Lower lobe of right lung (tissue), 2 donors: Measurements from ENCODE around the gene PHF23. TPM values are rescaled to one million over a fixed set of nuclear protein-coding genes. Genes with fewer than 3 reads are reported as not detected.

Experiments used
- ATAC-seq, 2 donors: fragments of 200-7000 bp; cut with Tn5 transposase; one replicate each; pipeline ENCODE4 v1.9.1; 2020 to 2022; ENCODE audit warnings: mild to moderate bottlenecking in 2 of 2, moderate library complexity in 2 of 2
- DNase-seq: peaks from one replicate; pipeline ENCODE4 v3.0.0-alpha.2; 2020
- H3K27ac ChIP-seq: fragments of 200-600 bp; one replicate; pipeline ENCODE4 v1.8.0; 2022
- H3K27me3 ChIP-seq: fragments of 200-600 bp; one replicate; pipeline ENCODE4 v1.8.0; 2022; ENCODE audit warnings: low read depth
- H3K36me3 ChIP-seq: fragments of 200-600 bp; one replicate; pipeline ENCODE4 v1.8.0; 2022; ENCODE audit warnings: mild to moderate bottlenecking
- H3K4me1 ChIP-seq: fragments of 200-600 bp; one replicate; pipeline ENCODE4 v1.8.0; 2022
- H3K4me3 ChIP-seq: fragments of 200-600 bp; one replicate; pipeline ENCODE4 v1.8.0; 2022; ENCODE audit warnings: mild to moderate bottlenecking
- H3K9me3 ChIP-seq: fragments of 200-600 bp; one replicate; pipeline ENCODE4 v1.8.0; 2022
- intact Hi-C: fragments of 100-400 bp; cut with DNase I; formaldehyde crosslinking; loops from one replicate; pipeline ENCODE4 v1.11.0; 2022
- total RNA-seq: library from RNA; stranded (reverse); fragmentation: NEBNext Ultra II Directional; extraction: Animal tissue kit (Norgen Biotek cat#: 25700); gene quantifications from one replicate; pipeline ENCODE4 v1.2.1, GENCODE V29; 2021
- TF ChIP-seq, protein P1 (sequence below): fragments of 200-600 bp; IDR thresholded peaks from one replicate; pipeline ENCODE4 v1.8.0; 2022; ENCODE audit warnings: antibody characterized with exemption, mild to moderate bottlenecking
- donor health status: DM: no; HTN: yes; CAD: no; lungs with severe emphysema.

The PHF23 gene
- total RNA-seq, 1 donor from 2014 or later: 33.9 TPM

DNA sequence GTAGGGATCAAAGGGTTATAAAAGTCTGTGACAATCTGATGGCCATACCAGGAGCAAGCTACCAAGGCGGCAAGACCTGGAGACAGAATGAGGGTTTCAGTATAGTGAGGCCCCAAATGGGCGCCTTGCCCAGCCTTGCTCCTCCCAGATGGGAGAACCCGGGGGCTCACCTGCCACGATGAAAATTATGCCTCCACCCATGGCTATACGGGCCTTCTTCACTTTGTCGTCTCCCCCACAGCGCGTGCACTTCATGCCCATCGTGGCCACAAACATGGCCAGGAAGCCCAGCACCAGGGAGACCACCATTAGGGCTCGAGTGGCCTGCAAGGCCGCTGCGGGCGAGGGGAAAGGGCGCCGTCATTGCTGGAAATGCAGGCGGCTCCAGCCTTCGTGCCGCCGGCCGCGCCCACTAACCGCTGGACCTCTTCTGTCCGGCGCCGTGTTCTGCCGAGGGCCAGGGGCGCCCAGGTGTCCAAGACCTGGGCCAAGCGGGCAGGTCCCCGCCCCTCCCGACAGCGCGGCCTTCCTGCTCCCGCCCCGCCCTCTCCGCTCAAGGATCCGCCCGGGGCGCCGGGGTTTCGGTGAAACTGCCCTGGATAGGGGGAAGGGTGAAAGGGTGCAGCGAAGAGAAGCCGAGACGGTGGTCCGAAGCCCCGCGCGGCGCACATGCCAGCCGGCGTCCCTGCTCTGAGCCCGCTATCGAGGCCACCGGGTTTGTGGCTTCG is 21.6 kb upstream of the PHF23 start:
- peaks cover 21% of the 10 kb centered on the region for H3K27me3 ChIP-seq
- intact Hi-C loops: no loop called here

DNA sequence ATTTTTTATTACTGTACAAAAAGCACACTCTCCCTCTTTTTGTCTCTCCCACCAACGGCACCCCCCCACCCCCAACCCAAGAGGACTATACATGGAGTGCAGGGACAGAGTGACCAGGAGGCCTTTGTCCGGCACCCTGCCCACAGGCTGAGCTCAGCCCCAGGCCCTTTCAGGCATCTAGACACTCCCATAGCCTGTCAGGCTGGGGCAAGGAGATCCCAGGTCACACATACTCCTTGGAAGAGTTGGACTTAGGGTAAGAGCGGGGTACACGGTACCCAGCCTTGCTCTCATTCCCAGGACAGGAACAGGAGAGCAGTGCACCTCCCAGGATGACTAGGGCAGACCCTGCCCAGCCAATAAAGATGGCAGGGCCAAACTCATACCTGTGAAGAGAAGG is 20.9 kb upstream of the PHF23 start:
- no peak for DNase-seq
- H3K27ac ChIP-seq: peak overlapping the region; percentile 88
- ATAC-seq: no peak
- peak overlapping the region; percentile 67 for H3K4me3 ChIP-seq
- H3K36me3 ChIP-seq: peaks cover 41% of the 10 kb centered on the region
- H3K27me3 ChIP-seq: peaks cover 21% of the 10 kb centered on the region
- H3K4me1 ChIP-seq: peaks cover 52% of the 10 kb centered on the region
- no peaks in the 10 kb centered on the region for H3K9me3 ChIP-seq
- intact Hi-C loops: no loop called here
- TF ChIP-seq, protein P1, sequence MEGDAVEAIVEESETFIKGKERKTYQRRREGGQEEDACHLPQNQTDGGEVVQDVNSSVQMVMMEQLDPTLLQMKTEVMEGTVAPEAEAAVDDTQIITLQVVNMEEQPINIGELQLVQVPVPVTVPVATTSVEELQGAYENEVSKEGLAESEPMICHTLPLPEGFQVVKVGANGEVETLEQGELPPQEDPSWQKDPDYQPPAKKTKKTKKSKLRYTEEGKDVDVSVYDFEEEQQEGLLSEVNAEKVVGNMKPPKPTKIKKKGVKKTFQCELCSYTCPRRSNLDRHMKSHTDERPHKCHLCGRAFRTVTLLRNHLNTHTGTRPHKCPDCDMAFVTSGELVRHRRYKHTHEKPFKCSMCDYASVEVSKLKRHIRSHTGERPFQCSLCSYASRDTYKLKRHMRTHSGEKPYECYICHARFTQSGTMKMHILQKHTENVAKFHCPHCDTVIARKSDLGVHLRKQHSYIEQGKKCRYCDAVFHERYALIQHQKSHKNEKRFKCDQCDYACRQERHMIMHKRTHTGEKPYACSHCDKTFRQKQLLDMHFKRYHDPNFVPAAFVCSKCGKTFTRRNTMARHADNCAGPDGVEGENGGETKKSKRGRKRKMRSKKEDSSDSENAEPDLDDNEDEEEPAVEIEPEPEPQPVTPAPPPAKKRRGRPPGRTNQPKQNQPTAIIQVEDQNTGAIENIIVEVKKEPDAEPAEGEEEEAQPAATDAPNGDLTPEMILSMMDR: no peak

More for the DNA sequence above, 21.6 kb upstream of the PHF23 start:
- peaks cover 34% of the 10 kb centered on the region for H3K36me3 ChIP-seq
- peak overlapping the region; percentile 88 for H3K27ac ChIP-seq
- TF ChIP-seq, protein P1: no peak
- peak overlapping the region; percentile 67 for H3K4me3 ChIP-seq
- DNase-seq (peak; percentile 89), ATAC-seq (peak; percentile 80 to 82)
- no peaks in the 10 kb centered on the region for H3K9me3 ChIP-seq
- peaks cover 52% of the 10 kb centered on the region for H3K4me1 ChIP-seq

DNA sequence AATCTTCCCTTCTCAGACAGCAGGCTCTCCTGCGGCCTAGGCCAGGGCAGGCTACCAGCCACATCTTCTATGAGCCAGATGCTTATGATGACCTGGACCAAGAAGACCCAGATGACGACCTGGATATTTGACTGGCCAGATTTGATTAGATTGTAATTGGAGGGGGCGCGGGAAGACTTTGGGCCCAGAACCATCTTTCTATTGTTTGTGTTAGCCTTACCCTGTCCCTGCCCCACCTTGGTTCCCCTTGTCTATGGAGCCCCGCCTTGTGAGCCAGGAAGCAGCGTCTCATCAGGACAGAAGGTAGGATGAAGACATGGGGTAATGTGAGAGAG is 20.3 kb upstream of the PHF23 start:
- TF ChIP-seq, protein P1: no peak
- DNase-seq: no peak
- no peaks in the 10 kb centered on the region for H3K9me3 ChIP-seq
- peaks cover 52% of the 10 kb centered on the region for H3K4me1 ChIP-seq
- intact Hi-C loops: no loop called here
- peaks cover 21% of the 10 kb centered on the region for H3K27me3 ChIP-seq
- H3K36me3 ChIP-seq: peaks cover 47% of the 10 kb centered on the region
- H3K27ac ChIP-seq: no peak overlapping the region
- no peak overlapping the region for H3K4me3 ChIP-seq
- ATAC-seq: no peak

DNA sequence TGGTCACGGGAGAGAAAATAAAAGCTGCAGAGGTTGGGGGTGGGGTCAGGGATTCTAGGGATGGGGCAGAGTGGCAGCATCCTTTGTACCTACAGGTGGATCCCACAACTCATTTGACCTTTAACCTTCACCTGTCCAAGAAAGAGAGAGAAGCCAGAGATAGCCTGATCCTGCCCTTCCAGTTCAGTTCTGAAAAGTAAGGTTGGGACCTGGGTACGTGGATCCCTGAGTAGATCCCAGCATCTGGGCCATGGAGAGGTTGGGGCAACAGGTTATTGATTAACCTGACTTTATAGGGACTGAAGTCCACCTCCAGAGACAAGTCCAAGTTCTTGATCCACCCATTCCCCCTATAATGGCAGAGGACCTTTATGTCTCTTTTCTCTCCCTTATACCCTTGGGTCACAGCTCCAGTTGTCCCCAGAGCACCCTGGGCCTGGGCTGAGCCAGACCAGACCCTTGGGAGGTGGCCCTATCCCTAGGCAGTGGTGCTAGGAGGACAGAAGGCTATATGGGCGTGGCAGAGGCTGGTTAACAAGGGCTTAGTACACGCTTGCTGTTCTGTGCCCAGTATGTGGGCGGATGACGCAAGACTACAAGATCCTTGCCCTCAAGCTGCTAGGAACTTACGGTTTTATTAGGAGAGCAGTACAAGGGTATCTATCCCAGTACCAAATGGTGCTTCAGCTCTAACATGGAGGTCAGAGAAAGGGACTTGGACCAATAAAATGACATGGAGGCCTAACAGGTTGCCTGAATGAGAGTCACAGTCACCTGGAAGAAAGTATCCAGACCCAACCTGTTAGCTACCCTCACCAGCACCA is 19.7 kb upstream of the PHF23 start:
- Histone ChIP-seq H3K9me3 (no peaks in the 10 kb centered on the region), H3K36me3 (peaks cover 53% of the 10 kb centered on the region), H3K27ac (no peak overlapping the region), H3K4me3 (no peak overlapping the region), H3K4me1 (peaks cover 49% of the 10 kb centered on the region), H3K27me3 (peaks cover 21% of the 10 kb centered on the region)
- DNase-seq: peak; percentile 89
- peak; percentile 34 to 42 for ATAC-seq
- TF ChIP-seq, protein P1: no peak
- intact Hi-C loops: no loop called here

DNA sequence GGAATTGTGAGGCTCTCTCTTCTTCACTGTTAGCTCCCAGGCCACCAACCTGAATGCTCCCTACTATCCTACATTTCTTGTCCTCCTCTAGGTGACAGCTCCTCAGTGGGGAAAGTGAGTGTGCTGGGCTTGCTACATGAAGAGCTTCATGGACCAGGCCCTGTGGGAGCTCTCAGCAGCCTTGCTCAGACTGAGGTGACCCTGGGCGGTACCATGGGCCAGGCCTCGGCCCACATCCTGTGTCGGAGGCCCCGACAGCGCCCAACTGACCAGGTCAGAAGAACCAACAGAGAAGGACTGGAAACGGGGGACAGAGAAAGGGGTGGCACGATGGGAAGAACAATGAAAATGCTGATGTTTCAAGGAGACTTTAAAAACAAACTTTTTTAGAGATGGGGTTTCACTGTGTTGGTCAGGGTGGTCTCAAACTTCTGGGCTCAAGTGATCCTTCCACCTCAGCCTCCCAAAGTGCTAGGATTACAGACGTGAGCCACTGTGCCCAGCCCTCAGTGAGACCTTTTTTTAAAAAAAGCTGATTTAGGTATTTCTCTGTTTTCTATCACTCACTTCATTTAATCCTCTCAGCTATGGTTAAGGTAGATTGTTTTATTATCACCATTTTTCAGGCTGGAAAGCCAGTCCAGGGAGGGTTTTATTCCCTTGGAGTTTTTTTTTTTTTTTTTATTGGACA is 17.7 kb upstream of the PHF23 start:
- Histone ChIP-seq H3K4me3 (no peak overlapping the region), H3K27me3 (peaks cover 9% of the 10 kb centered on the region), H3K4me1 (peaks cover 40% of the 10 kb centered on the region), H3K36me3 (peaks cover 55% of the 10 kb centered on the region), H3K9me3 (no peaks in the 10 kb centered on the region), H3K27ac (no peak overlapping the region)
- ATAC-seq: no peak
- DNase-seq: no peak
- intact Hi-C loops: no loop called here
- TF ChIP-seq, protein P1: no peak
